ENCODE data around the gene TBC1D9.

Gene TBC1D9

GRCh38 chr4:140662082-140662869 lies 93.9 kb downstream of the TBC1D9 start:
- H3K4me3 ChIP-seq (ENCODE audit: low read depth, low read length) = no peak overlapping the region
- no peak for DNase-seq (ENCODE audit: low read depth, low spot score)
- ChIA-PET POLR2A (no interaction called here), CTCF (interaction anchor here (0.8 to 1.1 kb wide), 4 partner anchors 10 to 302 kb away, joined by 3 to 4 read pairs (median 3); no protein-coding TSS in a partner anchor)
- no peak for TF ChIP-seq CTCF (IDR thresholded peaks at IDR 0.05; ENCODE audit: insufficient read depth, low read length, missing control alignments)

DNA sequence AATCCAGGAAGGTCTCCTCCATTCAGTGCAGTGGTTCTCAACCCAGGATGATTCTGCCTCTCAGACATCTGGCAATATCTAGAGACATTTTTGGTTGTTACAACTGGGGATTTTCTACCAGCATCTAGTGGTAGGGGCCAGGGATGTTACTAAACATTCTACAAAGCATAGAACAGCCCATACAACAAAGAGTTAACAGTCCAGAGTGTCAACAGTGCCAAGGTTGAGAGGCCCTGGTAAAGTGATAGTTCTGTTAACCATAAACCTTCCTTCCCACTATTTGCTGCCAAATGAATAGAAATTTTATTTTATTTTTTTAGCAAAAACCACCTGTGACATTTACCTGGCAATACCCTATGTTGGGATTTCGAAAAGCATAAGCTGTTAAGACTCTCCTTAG lies 94.6 kb downstream of the TBC1D9 start:
- no peak for DNase-seq (ENCODE audit: low read depth, low spot score)
- no peak for TF ChIP-seq CTCF (IDR thresholded peaks at IDR 0.05; ENCODE audit: insufficient read depth, low read length, missing control alignments)
- ChIA-PET POLR2A (no interaction called here), CTCF (interaction anchor here (0.8 to 1.1 kb wide), 3 partner anchors 11 to 301 kb away, joined by 3 to 4 read pairs (median 3); no protein-coding TSS in a partner anchor)
- H3K4me3 ChIP-seq (ENCODE audit: low read depth, low read length) = no peak overlapping the region

DNA sequence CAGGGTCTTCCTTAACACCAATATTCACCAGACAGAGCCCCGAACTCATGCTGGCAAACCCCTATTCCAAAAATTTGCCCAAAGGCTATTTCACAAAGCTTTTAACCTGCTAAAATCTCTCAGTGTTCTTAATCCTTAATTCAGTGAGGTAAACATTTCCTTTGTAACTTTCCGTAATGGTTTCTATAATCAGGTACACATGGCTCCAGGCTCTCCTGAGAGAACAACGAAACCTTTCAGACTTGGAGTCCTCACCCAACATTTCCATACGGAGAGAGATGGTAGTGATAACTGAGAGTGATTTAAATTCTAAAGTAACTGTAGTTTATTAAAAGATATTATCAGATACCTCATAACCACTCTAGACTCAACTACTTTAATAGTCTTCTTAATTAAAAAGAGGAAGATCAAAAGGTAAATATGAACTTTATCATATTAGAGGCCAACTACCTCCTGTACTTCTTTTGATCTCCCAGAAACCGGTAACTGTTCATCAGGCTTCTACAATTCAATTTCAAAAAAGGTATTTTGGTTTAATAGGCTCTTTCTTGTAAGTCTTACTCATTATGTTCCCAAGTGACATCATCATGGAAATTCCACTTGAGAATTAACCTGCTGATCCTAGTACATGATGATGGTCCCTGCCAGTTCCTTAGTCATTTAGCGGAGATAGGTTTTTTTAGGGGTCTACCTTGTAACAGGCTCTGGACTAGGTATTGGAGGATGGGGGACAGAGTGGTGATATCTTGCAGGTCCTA lies 96.1 kb downstream of the TBC1D9 start:
- no peak for TF ChIP-seq CTCF (IDR thresholded peaks at IDR 0.05; ENCODE audit: insufficient read depth, low read length, missing control alignments)
- CTCF ChIA-PET = no interaction called here
- POLR2A ChIA-PET = no interaction called here
- no peak overlapping the region for H3K4me3 ChIP-seq (ENCODE audit: low read depth, low read length)
- DNase-seq (ENCODE audit: low read depth, low spot score) = no peak

DNA sequence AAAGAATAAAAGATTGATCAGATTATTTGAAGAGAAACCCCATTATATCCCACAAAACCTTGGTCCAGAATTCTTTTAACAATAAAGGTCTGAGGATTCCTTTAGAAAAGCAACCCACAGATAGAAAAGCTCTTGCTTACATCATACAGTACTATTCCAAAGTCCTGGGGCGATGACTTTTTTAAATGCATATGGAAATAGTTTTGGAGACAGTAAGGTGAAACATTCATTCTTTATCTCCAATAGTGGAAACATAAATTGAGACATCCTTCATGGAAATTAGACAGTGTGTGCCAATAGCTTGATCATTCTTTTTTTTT lies 101.7 kb downstream of the TBC1D9 start:
- no peak for TF ChIP-seq CTCF (IDR thresholded peaks at IDR 0.05; ENCODE audit: insufficient read depth, low read length, missing control alignments)
- CTCF ChIA-PET = no interaction called here
- H3K4me3 ChIP-seq (ENCODE audit: low read depth, low read length) = no peak overlapping the region
- DNase-seq (ENCODE audit: low read depth, low spot score) = no peak
- POLR2A ChIA-PET = no interaction called here

DNA sequence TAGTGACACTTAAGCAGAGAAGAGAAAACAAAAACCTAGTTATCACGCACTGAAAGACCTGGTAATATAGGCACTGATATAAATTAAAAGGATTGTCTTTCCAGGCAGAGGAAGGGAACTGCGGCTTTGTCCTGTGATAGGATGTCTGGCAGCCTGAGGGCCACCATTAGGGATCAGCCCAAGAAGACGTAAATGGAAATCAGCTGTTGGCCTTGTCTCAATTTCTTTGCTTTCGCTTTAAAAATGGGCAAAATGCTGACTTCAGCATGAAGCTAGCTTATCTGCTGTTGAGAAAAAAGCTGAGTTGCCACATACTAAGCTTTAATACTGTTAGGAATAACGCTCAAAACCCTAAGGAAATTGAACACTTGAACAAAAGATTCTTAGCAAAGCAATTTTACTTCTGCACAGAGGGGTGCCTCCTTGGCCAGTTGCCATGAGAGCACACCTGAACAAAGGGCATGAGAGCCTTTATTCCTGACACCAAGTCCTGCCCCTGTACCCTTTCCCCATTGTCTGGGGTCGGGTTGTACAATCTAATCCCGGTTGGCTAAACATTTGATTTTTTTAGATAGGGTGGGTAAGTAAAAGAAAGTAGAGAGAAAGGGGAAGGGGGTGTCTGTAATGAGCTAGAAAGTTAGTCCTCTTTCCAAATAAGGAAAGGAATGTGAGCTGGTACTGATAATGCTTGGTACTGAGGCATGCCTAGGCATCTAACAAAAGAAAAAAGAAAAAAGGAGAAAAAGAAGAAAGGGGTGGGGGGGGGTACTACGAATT lies 102.3 kb downstream of the TBC1D9 start:
- CTCF ChIA-PET = no interaction called here
- POLR2A ChIA-PET = no interaction called here
- no peak overlapping the region for H3K4me3 ChIP-seq (ENCODE audit: low read depth, low read length)
- DNase-seq (ENCODE audit: low read depth, low spot score) = no peak
- no peak for TF ChIP-seq CTCF (IDR thresholded peaks at IDR 0.05; ENCODE audit: insufficient read depth, low read length, missing control alignments)

- POLR2A ChIA-PET = no interaction called here
- CTCF ChIA-PET = interaction anchor here (0.9 to 1.0 kb wide), 2 partner anchors 10 to 24 kb away, joined by 3 read pairs; no protein-coding TSS in a partner anchor
- no peak for DNase-seq (ENCODE audit: low read depth, low spot score)
- H3K4me3 ChIP-seq (ENCODE audit: low read depth, low read length) = no peak overlapping the region
- TF ChIP-seq CTCF (IDR thresholded peaks at IDR 0.05; ENCODE audit: insufficient read depth, low read length, missing control alignments) = no peak
These were observed 103.6 kb downstream of the TBC1D9 start for GRCh38 chr4:140652601-140653000.
